ENCODE data around the gene GABPA.

GABPA gene

GRCh38 chr21:25756190-25756932 is 21.6 kb downstream of the GABPA start:
- no peak for TF ChIP-seq CTCF (IDR thresholded peaks at IDR 0.05; ENCODE audit: control extremely low read depth, extremely low read depth, low read depth, missing control alignments)
- DNase-seq (ENCODE audit: extremely low spot score): no peak
- ChIA-PET POLR2A (no interaction called here), CTCF (interaction anchor here (1.3 to 3.0 kb wide), 3 partner anchors 16 to 149 kb away, joined by 4 to 11 read pairs (median 8); partner anchors contain the start of gene MRPL39)

GRCh38 chr21:25757531-25757930 is 22.8 kb downstream of the GABPA start:
- ChIA-PET CTCF (interaction anchor here (1.0 to 3.3 kb wide), 3 partner anchors 9 to 150 kb away, joined by 3 to 13 read pairs (median 11); partner anchors contain the start of gene MRPL39), POLR2A (no interaction called here)
- DNase-seq (ENCODE audit: extremely low spot score): no peak
- no peak for TF ChIP-seq CTCF (IDR thresholded peaks at IDR 0.05; ENCODE audit: control extremely low read depth, extremely low read depth, low read depth, missing control alignments)

GRCh38 chr21:25759573-25759972 is 24.8 kb downstream of the GABPA start:
- CTCF ChIA-PET: interaction anchor here (1.0 to 3.3 kb wide), 3 partner anchors 11 to 151 kb away, joined by 3 to 13 read pairs (median 3); no protein-coding TSS in a partner anchor
- no peak for TF ChIP-seq CTCF (IDR thresholded peaks at IDR 0.05; ENCODE audit: control extremely low read depth, extremely low read depth, low read depth, missing control alignments)
- POLR2A ChIA-PET: no interaction called here
- no peak for DNase-seq (ENCODE audit: extremely low spot score)

- DNase-seq (ENCODE audit: extremely low spot score): no peak
- ChIA-PET CTCF (interaction anchor here (1.0 to 3.3 kb wide), 3 partner anchors 12 to 151 kb away, joined by 3 to 13 read pairs (median 3); no protein-coding TSS in a partner anchor), POLR2A (no interaction called here)
- no peak for TF ChIP-seq CTCF (IDR thresholded peaks at IDR 0.05; ENCODE audit: control extremely low read depth, extremely low read depth, low read depth, missing control alignments)
Measured at GRCh38 chr21:25760061-25760460, 25.3 kb downstream of the GABPA start.

GRCh38 chr21:25760677-25761076 is 25.9 kb downstream of the GABPA start:
- POLR2A ChIA-PET: no interaction called here
- TF ChIP-seq CTCF (IDR thresholded peaks at IDR 0.05; ENCODE audit: control extremely low read depth, extremely low read depth, low read depth, missing control alignments): no peak
- CTCF ChIA-PET: interaction anchor here (0.8 to 3.3 kb wide), 3 partner anchors 9 to 41 kb away, joined by 3 to 13 read pairs (median 11); no protein-coding TSS in a partner anchor
- no peak for DNase-seq (ENCODE audit: extremely low spot score)

- TF ChIP-seq CTCF (IDR thresholded peaks at IDR 0.05; ENCODE audit: control extremely low read depth, extremely low read depth, low read depth, missing control alignments): no peak
- ChIA-PET CTCF (interaction anchor here (1.1 to 2.5 kb wide), 3 partner anchors 11 to 37 kb away, joined by 4 to 8 read pairs (median 6); no protein-coding TSS in a partner anchor), POLR2A (no interaction called here)
- no peak for DNase-seq (ENCODE audit: extremely low spot score)
Measured at GRCh38 chr21:25764065-25764464, 29.3 kb downstream of the GABPA start.
